ENCODE measurements around the gene EEF1E1.

- no peak for TF ChIP-seq TARDBP (IDR thresholded peaks at IDR 0.05)
- no peak for TF ChIP-seq SUZ12 (IDR thresholded peaks at IDR 0.05)
- no peak for TF ChIP-seq FOXM1 (IDR thresholded peaks at IDR 0.05; ENCODE audit: borderline replicate concordance)
- no peak for TF ChIP-seq SP1 (IDR thresholded peaks at IDR 0.05)
- TF ChIP-seq ELF4 (IDR thresholded peaks at IDR 0.05): no peak
- no peak for TF ChIP-seq HDGF (IDR thresholded peaks at IDR 0.05; ENCODE audit: borderline replicate concordance)
- TF ChIP-seq BHLHE40 (IDR thresholded peaks at IDR 0.05; ENCODE audit: borderline replicate concordance): no peak
- TF ChIP-seq FOXA1 (IDR thresholded peaks at IDR 0.05): no peak
- no peak for TF ChIP-seq ARNT (IDR thresholded peaks at IDR 0.05)
- no peak for TF ChIP-seq FOXK2 (IDR thresholded peaks at IDR 0.05)
Observed at GRCh38 chr6:8057263-8057662, 45.1 kb downstream of the EEF1E1 start.
